Adrenal gland (tissue), 12 donors: Measurements from ENCODE around the gene MYO9B. TPM values are rescaled to one million over a fixed set of nuclear protein-coding genes. Genes with fewer than 3 reads are reported as not detected.

Experiments used
- DNase-seq, 7 donors: peaks; one replicate each; pipeline ENCODE4 v3.0.0-alpha.2; 2019 to 2020
- H3K27ac ChIP-seq, 5 donors: fragments of 200-600 bp; sonication (generic) in 4 of 5; 1 replicate in 3 of 5; 2 replicates in 2 of 5; pipeline versions ENCODE4 v1.5.1 to v1.8.0; 2016 to 2020; ENCODE audit warnings: mild to moderate bottlenecking in 1 of 5
- H3K27me3 ChIP-seq: fragments of 200-600 bp; 2 replicates; pipeline ENCODE4 v1.8.0; 2021
- H3K36me3 ChIP-seq, 2 donors: fragments of 200-600 bp; replicated peaks in 1 of 2; 1 replicate in 1 of 2; 2 replicates in 1 of 2; pipeline versions ENCODE4 v1.5.1 to v1.8.0; 2018 to 2022
- H3K4me1 ChIP-seq, 2 donors: fragments of 200-600 bp; replicated peaks in 1 of 2; 1 replicate in 1 of 2; 2 replicates in 1 of 2; pipeline versions ENCODE4 v1.5.1 to v1.8.0; 2018 to 2021
- H3K4me3 ChIP-seq, 4 donors: fragments of 200-600 bp; sonication (generic) in 3 of 4; one replicate each; pipeline ENCODE4 v1.5.1; 2016 to 2018
- H3K9me3 ChIP-seq, 3 donors: fragments of 200-600 bp; sonication (generic) in 1 of 3; replicated peaks in 1 of 3; 1 replicate in 2 of 3; 2 replicates in 1 of 3; pipeline versions ENCODE4 v1.5.1 to v1.8.0; 2016 to 2021
- POLR2A ChIP-seq, 2 donors: fragments of 450-650 bp; IDR thresholded peaks; one replicate each; pipeline ENCODE4 v1.6.1; 2017; ENCODE audit warnings: antibody characterized with exemption in 2 of 2, mild to moderate bottlenecking in 2 of 2, moderate library complexity in 1 of 2
- WGBS, 4 donors: extraction: QIAGEN DNeasy Blood & Tissue Kit in 2 of 4; methylation state at CpG; one replicate each; pipeline versions ENCODE4 v1.1.5 to v1.1.7; 2013 to 2017; 5-methylcytosine and 5-hydroxymethylcytosine counted together
- intact Hi-C, 2 donors: fragments of 100-400 bp; cut with DNase I; formaldehyde crosslinking; loops; one replicate each; pipeline versions ENCODE4 v1.14.1 to v1.15.0; 2022 to 2023
- polyA plus RNA-seq, 3 donors: library from polyadenylated mRNA; stranded (reverse); fragments of 200-250 nt in 2 of 3; fragments of 350-450 nt in 1 of 3; fragmentation: Illumina TruSeq in 1 of 3; extraction: RNeasy Lipid Tissue Mini Kit (QIAGEN cat#74804) in 1 of 3; gene quantifications; one replicate each; pipeline ENCODE4 v1.2.3, GENCODE V29; 2013 to 2014
- total RNA-seq, 9 donors: library from RNA; depleted of rRNA in 4 of 9; stranded (reverse); fragments of >200 nt in 4 of 9; fragments of 120-200 nt in 1 of 9; fragmentation: NEBNext Ultra II Directional in 1 of 9; extraction: Animal tissue kit (Norgen Biotek cat#: 25700) in 1 of 9; gene quantifications; one replicate each; pipeline versions ENCODE4 v1.1.0 to v1.2.4, GENCODE V29; 2013 to 2023
- TF ChIP-seq, protein P1 (sequence below), 6 experiments: fragments of 450-650 bp in 4 of 6; fragments of 200-600 bp in 2 of 6; sonication (generic) in 1 of 6; IDR thresholded peaks; 1 replicate in 5 of 6; 2 replicates in 1 of 6; pipeline versions ENCODE4 v1.5.1 to v1.8.0; 2016 to 2021; ENCODE audit warnings: antibody characterized with exemption in 6 of 6, mild to moderate bottlenecking in 2 of 6, moderate library complexity in 1 of 6
- donor health status: healthy with polysubstance abuse.
- donor health status: Bipolar disorder and iron deficiency.
- donor health status: DM: yes; HTN: yes; CAD: no.
- donor health status: DM: no; HTN: no; CAD: no.
- donor health status: DM: no; HTN: no; CAD: no.
- donor health status: DM: yes; HTN: yes; CAD: no.

MYO9B gene
- total and polyA plus RNA-seq, 12 donors: 23.6 to 236 (median 86.3) TPM

GRCh38 chr19:17060802-17061201, 14.8 kb upstream of the MYO9B start:
- WGBS, 4 donors: 80 to 90% (median 83%) methylated on average over 3 of the region's 3 CpGs
- intact Hi-C loops: no loop called here
- Histone ChIP-seq H3K27ac (no peak overlapping the region), H3K36me3 (no peaks in the 10 kb centered on the region), H3K4me3 (no peak overlapping the region), H3K9me3 (peaks cover 0 to 5% (median 0%) of the 10 kb centered on the region in 3 donors), H3K27me3 (no peaks in the 10 kb centered on the region), H3K4me1 (no peaks in the 10 kb centered on the region)
- no peak for DNase-seq
- TF ChIP-seq, protein P1, sequence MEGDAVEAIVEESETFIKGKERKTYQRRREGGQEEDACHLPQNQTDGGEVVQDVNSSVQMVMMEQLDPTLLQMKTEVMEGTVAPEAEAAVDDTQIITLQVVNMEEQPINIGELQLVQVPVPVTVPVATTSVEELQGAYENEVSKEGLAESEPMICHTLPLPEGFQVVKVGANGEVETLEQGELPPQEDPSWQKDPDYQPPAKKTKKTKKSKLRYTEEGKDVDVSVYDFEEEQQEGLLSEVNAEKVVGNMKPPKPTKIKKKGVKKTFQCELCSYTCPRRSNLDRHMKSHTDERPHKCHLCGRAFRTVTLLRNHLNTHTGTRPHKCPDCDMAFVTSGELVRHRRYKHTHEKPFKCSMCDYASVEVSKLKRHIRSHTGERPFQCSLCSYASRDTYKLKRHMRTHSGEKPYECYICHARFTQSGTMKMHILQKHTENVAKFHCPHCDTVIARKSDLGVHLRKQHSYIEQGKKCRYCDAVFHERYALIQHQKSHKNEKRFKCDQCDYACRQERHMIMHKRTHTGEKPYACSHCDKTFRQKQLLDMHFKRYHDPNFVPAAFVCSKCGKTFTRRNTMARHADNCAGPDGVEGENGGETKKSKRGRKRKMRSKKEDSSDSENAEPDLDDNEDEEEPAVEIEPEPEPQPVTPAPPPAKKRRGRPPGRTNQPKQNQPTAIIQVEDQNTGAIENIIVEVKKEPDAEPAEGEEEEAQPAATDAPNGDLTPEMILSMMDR (IDR thresholded peaks at IDR 0.05): no peak
- no peak for TF ChIP-seq POLR2A (IDR thresholded peaks at IDR 0.05)

- H3K36me3 ChIP-seq: no peaks in the 10 kb centered on the region
- intact Hi-C loops: no loop called here
Observed at GRCh38 chr19:17061205-17061604, 14.4 kb upstream of the MYO9B start.

DNA sequence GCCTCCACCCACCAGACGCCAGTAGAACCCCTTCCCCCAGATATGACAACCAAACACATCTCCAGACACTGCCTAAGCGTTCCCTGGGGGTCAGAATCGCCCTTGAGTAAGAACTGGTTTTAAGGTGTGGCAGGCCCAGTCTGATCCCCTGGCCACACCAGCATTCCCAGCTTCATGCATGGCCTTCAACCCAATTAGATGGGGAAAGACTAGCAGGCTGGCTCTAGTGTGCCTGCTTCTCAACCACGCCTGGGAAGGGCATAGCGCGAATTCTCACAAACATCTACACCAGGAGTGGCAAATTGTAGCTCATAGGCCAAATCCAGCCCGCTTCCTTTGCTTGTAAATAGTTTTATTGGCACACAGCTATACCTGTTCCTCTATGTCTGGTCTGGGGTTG, 13.9 kb upstream of the MYO9B start:
- Histone ChIP-seq H3K4me3 (no peak overlapping the region), H3K27ac (no peak overlapping the region), H3K27me3 (no peaks in the 10 kb centered on the region), H3K36me3 (no peaks in the 10 kb centered on the region), H3K4me1 (no peaks in the 10 kb centered on the region), H3K9me3 (peaks cover 0 to 5% (median 0%) of the 10 kb centered on the region in 3 donors)
- WGBS, 4 donors: 88 to 100% (median 95%) methylated on average over 4 to 7 of the region's 7 CpGs
- intact Hi-C loops: no loop called here
- no peak for TF ChIP-seq POLR2A (IDR thresholded peaks at IDR 0.05)
- TF ChIP-seq, protein P1 (IDR thresholded peaks at IDR 0.05): no peak
- DNase-seq: no peak

More at GRCh38 chr19:17061205-17061604, 14.4 kb upstream of the MYO9B start:
- Histone ChIP-seq H3K9me3 (peaks cover 0 to 5% (median 0%) of the 10 kb centered on the region in 3 donors), H3K27ac (no peak overlapping the region), H3K27me3 (no peaks in the 10 kb centered on the region), H3K4me3 (no peak overlapping the region), H3K4me1 (no peaks in the 10 kb centered on the region)
- TF ChIP-seq, protein P1 (IDR thresholded peaks at IDR 0.05): no peak
- TF ChIP-seq POLR2A (IDR thresholded peaks at IDR 0.05): no peak
- no peak for DNase-seq
- 97 to 100% (median 99%) methylated on average over 3 of the region's 3 CpGs for WGBS, 4 donors

DNA sequence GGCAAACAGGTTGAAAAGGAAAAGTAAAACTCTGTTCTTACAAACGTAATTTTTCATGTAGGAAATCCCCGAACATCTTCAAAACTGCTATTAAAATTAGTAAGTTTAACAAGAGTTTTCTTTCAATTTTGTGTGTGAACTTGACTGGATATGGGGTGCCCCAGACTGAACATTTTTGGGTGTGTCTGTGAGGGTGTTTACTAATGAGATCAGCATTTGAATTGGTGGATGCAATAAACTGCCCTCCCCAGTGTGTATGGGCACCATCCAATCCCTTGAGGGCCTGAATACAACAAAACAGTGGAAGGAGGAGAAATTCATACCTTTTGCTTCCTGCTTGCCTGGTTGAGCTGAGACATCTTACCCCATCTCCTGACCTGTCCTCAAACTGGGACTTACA, 12.1 kb upstream of the MYO9B start:
- no peak for DNase-seq
- no peak for TF ChIP-seq POLR2A (IDR thresholded peaks at IDR 0.05)
- TF ChIP-seq, protein P1 (IDR thresholded peaks at IDR 0.05): no peak
- Histone ChIP-seq H3K27ac (no peak overlapping the region), H3K4me1 (no peaks in the 10 kb centered on the region), H3K27me3 (no peaks in the 10 kb centered on the region), H3K4me3 (no peak overlapping the region), H3K9me3 (peaks cover 0 to 5% (median 0%) of the 10 kb centered on the region in 3 donors), H3K36me3 (no peaks in the 10 kb centered on the region)
- intact Hi-C loops: no loop called here
- 84 to 95% (median 90%) methylated on average over 2 of the region's 2 CpGs for WGBS, 4 donors
